AG08395 (cell line): Measurements from ENCODE around the gene CHST12.
"Not testable (repeated sequence)": the region's sequence is repeated elsewhere in the genome, so short reads cannot be mapped to it uniquely, and the experiment has no call there.

Source experiments
- DNase-seq: peaks from one replicate; pipeline ENCODE4 v3.0.0; 2012; ENCODE audit warnings: mixed read lengths, low spot score

CHST12 gene

DNA sequence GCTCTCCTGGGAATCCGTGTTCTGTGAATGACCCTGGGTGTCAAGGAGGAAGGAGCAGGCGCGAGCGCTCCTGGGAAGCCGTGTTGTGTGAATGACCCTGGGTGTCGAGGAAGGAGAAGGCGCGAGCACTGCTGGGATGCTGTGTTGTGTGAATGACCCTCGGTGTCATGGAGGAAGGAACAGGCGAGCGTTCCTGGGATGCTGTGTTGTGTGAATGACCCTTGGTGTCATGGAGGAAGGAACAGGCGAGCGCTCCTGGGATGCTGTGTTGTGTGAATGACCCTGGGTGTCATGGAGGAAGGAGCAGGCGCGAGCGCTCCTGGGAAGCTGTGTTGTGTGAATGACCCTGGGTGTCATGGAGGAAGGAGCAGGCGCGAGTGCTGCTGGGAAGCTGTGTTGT is 25.3 kb upstream of the CHST12 start:
- not testable (repeated sequence) for DNase-seq

DNA sequence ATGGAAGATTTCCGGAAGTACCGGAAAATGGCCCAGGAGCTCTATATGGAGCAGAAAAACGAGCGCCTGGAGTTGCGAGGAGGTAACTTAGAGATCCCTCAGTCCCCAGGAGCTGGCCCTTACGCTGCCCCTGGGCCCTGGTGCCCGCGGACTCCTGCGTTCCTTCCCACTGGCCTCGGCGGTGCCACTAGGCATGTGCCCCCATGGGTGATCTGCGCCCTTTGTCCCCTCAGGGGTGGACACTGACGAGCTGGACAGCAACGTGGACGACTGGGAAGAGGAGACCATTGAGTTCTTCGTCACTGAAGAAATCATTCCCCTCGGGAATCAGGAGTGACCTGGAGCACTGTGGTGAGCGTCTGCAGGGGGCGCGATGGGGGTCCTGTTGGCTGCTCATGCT is 24.2 kb upstream of the CHST12 start:
- no peak for DNase-seq

DNA sequence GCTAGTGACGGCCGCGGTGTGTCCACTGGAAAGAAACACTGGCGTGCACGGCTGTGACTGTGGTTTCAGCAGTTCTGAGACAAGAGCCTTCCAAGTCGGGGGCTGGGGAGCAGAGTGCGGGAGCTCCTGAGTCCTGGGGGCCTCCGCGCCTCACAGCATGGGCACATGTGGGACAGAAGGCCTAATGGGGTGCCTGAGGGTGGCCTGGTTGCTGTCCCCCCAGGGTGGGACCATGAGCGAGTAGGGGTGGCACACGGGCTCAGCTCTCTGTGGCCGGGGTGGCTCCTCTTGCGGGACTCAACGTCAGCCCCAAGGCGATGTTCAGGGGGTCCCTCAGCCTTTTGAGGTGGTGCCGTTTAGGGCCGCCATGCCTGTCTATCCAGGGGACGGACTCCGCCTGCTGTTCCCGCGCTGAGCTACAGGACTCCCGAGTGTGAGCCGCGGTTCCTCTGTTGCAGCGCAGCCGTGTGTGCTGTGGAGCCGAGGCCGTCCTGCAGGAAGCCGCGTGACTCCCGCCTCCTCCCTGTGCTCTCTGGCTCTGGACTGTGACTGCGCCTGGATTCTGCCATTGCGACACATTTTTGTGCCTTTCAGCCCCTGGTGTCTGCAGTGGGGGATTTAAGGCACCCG is 23.5 kb upstream of the CHST12 start:
- no peak for DNase-seq

DNA sequence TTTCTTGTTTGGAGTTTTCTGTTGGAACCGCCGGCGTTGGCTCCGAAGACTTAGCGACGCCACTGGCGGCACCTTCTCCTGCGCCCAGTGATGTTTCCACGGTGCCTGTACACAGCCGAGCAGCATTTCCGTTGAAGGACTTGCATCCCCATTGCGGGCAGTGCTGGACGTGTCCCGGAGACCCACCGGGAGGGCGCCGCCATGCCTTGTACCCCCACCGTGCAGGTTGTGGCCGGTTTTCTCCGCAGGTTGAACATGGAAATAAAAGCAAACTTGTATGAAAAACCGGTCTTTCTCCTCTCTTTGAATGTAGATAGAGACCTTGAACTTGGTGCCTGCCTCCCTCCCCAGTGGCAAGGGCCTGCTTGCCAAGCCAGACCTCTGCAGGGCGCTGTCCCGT is 22.9 kb upstream of the CHST12 start:
- DNase-seq = no peak

DNA sequence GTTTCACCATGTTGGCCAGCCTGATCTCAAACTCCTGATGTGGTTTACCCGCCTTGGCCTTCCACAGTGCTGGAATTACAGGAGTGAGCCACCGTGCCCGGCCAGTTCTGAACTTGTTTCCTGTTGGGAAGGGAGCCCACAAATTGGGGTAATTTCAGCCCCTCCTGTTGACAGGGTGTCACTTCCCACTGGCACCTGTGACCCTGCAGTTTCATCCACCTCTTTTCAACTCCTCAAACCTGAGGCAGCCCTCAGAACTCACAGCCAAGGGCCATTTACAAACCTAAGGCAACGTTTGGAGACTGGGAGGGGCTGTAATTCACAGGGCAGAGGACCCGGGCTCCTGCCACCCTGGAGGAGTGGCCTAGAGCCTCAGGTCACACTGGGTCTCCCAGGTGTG is 22.2 kb upstream of the CHST12 start:
- no peak for DNase-seq

DNA sequence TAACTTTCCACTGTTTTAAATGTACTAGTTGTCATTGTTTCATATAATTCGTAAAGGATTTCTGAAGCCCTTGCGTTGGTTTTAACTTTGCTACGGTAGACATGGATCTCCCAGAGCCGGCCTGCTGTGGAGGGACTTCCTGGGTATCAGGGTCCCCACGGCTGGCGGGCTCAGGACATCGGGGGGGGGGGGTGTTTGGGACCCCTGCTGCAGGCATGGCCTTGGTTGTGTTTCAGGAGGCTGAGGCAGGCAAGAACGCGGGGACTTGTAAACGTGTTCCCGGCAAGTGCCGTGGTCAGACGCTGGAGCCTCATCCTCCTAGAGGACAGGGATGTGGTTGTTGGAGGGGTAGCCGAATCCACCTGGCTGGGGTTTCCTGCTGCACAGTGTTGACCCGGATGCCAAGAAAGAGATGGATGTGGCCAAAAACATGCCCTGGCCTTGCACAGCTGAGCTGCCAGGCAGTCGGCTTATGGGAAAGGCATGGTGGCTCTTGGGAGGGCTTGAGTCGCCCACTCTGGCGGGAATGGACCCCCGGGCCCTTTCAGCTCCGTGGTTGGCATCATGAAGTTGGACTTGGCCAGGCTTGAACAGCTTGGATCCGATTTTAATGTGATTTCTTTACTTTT is 21.4 kb upstream of the CHST12 start:
- DNase-seq = no peak

DNA sequence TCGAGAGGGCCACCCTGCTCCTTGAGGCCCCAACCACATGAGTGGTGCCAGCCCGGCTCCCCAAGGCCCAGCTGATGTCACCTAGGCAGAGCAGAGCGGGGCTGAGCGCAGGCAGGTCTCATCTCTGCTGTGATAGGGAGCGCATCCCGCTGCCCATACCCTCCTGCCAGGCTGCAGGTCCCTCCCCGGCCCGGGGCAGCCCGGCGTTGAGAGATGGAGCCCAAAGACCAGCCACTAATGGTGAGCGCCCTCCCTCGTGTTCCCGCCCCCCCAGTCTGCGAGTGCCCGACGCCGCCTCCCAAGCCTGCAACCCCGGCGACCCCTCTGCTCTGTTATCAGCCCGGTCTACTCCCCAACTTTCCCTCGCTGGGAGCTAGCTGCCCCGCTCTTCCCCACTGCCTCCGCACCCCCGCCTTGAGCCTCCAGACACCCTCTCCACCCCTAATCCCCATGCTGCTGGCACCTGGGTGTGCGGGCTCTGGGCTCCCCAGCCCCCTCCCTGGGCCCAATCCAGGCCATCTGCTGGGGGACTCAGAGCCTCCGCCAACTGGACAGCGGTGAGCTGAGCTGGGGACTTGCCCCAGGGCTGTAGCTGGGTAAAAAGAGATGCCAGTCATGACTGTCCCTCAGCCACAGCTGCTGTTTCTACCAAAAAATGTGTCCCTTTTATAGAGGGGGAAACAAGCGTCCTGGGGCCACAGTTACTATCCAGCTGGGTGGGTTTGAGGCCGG is 19.7 kb upstream of the CHST12 start:
- no peak for DNase-seq

DNA sequence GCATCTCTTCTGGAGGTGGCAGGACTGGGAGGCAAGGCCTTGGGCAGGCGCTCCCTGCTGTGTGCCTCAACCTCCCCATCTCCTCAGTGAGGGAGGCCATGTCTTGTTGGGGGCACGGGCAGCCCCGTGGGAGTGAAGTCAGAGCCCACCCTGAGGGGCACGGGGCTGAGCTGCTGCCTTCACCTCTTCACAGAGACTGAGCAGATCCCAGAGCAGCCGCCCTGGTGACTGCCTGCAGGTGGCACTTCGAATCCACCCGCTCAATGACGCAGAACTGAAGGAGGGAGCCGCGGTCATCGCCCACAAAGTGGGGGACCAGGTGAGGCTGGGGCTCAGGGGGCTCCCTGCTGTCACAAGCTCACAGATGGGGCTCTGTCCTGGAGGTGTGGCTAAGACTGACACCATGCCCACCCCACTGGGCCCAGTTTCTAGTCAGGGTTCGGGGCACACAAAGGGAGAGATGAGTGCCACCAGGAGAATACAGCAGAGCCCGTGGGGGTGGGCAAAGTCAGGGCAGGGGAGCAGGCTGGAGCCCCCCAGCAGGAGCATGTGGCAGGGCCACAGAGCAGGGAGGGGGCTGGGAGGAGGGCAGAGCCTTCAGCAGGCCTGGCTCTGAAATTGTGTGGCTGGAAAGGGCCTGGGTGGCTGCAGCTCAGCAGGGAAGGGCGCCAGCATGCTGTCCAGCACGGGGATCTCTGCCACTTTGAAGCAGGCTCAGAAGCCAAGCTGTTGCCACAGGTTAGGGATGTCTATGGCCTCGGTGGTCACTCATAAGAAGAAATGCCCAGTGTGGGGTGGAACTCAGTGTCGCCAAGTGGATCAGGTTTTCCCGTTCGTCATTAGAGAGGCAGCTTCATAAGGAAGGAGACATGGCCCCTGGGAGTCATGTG is 18.8 kb upstream of the CHST12 start:
- no peak for DNase-seq

DNA sequence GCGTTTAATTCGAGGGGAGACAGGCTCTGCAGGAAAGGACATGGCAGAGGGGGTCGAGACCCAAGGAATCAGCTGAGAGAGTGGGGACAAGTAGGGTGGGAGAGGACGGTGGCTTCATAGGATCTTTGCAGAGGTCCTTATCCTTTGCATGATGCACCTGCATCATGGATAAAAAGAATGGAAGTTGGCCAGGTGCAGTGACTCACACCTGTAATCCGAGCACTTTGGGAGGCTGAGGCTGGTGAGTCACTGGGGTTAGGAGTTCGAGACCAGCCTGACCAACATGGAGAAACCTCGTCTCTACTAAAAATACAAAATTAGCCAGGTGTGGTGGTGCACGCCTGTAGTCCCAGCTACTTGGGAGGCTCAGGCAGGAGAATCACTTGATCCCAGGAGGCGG is 17.3 kb upstream of the CHST12 start:
- not testable (repeated sequence) for DNase-seq

DNA sequence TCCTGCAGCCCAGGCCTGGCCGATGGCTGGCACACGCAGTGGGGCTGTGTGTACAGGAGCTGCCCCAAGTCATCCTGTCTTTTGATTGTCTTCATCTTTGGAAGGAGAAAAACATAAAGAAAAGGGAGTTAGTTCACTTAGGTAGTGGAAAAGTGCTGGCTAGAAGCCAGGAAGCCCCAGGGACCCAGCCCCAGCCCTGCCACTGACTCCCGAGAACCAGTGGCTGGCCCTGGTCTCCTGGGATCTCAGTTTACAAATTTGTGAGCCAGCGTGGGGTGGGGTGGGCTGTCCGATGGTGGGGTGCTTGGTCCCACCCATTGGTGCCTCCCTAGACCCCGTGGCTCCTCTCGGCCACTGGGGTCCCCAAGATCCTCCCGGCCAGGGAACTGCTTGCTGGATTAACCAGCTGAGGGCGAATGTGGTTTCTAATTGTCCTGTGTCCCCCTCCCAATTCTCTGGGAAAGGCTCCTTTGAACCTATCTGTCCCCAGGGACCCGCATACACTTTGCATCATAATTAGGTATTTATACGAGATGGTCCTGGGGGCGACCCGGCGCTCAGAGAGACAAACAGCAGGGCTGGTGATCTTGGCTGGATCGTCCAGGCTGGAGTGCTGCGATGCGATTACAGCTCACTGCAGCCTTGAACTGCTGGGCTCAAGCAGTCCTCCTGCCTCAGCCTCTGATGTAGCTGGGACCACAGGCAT is 16.3 kb upstream of the CHST12 start:
- DNase-seq = no peak

DNA sequence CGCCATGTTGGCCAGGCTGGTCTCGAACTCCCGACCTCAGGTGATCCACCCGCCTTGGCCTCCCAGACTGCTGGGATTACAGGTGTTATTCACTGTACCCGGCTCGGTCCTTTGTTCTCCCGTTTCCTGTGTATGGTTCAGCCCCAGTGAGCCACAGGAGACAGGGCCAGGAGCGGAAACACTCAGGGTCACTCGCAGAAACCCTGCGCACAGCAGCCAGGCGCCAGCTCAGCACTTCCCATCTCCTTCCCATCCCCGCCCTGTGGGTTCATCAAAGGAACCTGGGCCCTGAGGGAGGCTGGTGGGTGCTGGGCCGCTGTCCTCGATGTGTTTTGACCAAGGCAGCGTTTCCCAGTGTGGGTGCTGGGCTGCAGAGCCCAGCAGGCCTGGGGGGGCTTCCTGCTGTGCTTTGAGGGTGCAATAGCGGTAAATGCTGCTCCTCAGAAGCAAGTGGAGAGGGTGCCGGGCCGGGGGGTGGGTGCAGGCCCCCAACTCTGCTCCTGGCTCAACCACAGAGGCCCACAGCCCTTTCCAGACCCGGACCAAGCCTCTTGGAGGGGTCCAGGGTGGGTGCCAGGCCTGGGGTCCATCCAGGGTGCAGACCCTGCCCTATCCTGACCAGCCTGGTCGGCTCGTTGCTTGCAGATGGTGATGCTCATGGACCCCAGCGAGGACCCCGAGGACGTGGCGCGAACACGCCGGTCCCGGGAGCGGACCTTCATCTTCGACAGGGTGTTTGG is 15.3 kb upstream of the CHST12 start:
- DNase-seq = no peak

DNA sequence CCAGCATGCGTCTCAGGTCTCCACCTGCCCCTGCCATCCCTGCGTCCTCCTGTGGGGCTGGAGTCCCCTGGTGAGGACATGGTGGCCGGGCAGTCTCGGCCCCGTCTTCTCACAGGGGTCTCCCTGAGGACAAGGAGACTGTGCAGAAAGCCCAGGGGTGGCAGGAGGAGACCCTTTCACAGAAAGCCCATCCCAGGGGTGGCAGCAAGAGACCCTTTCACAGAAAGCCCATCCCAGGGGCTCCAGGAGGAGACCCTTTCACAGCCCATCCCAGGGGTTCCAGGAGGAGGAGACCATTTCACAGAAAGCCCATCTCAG is 14.8 kb upstream of the CHST12 start:
- DNase-seq = no peak

DNA sequence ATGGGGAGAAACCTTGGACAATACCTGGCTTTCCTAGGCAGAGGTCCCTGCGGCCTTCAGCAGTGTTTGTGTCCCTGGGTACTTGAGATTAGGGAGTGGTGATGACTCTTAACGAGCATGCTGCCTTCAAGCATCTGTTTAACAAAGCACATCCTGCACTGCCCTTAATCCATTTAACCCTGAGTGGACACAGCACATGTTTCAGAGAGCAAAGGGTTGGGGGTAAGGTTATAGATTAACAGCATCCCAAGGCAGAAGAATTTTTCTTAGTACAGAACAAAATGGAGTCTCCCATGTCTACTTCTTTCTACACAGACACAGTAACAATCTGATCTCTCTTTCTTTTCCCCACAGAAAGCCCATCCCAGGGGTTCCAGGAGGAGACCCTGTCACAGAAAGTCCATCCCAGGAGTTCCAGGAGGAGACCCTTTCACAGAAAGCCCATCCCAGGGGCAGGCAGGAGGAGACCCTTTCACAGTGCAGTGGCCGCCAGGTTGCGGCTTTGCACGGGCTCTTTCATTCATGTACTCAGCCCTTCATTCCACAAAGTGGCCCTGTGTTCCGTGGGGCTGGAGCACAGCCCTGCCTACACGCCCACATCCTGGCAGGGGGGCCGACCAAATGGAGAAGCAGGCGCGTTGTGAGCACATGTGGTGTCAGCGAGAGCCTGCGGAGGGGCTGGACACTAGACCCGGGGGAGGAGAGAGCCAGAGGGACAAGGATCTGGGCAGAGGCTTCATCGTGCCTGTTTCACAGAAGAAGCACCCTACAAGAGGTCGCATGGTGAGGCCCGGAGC is 13.2 kb upstream of the CHST12 start:
- peak; percentile 58 for DNase-seq

DNA sequence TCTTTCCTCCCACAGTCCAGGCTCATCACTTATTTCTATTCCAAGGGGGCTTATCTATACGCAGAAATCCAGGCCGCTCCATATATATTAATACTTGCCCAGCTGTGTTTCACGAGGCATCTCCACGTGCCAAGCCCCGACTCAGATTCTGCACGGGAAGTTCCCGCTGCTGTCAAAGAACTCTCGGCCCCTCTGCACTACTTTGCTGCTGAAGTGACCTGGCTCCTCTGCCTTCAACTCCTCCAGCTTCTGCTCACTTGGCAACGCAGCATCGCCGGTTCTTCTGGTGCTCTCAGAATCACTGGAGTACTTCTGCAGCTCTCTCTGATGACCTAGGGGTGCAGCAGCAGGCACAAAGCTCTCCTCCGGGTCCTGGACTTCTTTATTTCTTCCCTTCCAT is 9.7 kb upstream of the CHST12 start:
- no peak for DNase-seq

DNA sequence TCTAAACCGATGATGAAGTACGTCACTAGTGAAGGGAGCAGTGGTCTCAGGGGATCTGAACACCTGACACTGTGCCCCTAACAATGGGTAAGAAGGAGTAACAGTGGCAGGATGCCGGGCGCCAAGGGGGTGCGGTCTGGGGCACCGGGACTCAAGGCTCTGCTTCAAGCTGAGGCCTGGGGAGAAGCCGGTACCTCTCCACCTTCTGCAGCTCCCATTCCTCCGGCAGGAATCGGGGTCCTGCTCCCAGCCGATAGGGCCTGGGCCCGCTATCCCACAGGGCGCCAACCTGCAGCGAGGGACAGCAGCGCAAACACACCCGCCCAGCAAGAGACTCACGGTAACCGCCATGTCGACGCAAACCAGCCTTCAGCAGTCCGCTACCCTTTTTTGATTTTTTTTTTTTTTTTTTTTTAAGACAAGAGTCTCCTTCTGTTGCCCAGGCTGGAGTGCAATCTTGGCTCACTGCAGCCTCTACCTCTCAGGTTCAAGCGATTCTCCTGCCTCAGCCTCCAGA is 8.8 kb upstream of the CHST12 start:
- no peak for DNase-seq

DNA sequence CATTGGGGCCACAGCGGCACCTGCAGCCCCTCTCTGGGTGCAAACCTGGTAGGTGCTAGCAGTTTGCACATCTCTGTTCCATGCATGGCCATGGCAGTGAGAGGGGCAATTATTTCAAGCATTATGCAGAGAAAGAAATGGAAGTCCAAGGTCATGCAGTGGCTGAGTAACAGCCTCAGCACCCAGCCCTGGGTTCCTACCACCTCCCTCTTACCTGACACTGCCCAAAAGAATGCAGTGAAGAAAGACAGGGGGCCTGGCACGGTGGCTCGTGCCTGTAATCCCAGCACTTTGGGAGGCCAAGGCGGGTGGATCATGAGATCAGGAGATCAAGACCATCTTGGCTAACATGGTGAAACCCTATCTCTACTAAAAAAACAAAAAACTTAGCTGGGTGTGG is 4.9 kb upstream of the CHST12 start:
- DNase-seq = no peak

DNA sequence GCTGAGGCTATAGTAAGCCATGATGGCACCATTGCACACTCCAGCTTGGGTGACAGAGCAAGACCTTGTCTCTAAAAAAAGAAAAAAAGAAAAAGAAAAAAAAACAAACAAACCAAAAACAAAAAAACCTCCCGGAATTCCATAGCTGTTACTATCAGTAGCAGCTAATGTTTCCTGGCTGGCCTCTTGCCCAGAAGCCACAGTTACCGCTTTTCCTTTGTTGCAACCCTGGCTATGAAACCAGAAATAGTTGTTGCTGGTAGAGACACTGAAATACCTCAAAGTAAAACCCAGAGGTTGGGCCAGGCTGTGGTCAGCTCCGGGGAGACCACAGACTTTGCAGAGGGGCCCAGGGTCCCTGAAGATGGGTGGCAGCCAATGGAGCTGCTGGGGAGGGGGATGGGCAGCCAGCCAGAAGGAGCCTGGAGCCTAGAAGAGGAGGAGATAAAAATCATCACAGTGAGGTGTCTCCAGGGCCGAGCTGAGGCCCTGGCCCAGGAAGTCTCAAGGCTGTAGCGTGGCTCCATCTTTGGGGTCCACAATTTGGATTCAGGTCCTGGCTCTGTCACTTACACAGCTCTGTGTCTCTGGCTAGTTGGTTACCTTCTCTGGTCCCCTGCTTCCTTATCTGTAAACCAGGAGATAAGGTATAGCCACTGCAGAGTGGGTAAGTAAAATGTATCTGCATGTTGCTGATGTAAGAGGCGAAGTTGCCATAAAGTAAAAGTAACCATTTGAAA is 3.4 kb upstream of the CHST12 start:
- peak; percentile 94 for DNase-seq

DNA sequence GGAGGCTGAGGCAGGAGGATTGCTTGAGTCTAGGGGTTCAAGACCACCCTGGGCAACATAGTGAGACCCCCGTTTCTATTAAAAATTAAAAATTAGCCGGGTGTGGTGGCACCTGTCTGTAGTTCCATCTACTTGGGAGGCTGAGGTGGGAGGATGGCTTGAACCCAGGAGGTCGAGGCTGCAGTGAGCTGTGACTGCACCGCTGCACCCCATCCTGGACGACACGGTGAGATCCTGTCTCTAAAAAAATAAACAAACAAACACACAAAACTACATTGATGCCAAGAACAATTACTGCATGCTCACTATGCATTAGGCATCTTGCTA is 761 bp upstream of the CHST12 start:
- no peak for DNase-seq

DNA sequence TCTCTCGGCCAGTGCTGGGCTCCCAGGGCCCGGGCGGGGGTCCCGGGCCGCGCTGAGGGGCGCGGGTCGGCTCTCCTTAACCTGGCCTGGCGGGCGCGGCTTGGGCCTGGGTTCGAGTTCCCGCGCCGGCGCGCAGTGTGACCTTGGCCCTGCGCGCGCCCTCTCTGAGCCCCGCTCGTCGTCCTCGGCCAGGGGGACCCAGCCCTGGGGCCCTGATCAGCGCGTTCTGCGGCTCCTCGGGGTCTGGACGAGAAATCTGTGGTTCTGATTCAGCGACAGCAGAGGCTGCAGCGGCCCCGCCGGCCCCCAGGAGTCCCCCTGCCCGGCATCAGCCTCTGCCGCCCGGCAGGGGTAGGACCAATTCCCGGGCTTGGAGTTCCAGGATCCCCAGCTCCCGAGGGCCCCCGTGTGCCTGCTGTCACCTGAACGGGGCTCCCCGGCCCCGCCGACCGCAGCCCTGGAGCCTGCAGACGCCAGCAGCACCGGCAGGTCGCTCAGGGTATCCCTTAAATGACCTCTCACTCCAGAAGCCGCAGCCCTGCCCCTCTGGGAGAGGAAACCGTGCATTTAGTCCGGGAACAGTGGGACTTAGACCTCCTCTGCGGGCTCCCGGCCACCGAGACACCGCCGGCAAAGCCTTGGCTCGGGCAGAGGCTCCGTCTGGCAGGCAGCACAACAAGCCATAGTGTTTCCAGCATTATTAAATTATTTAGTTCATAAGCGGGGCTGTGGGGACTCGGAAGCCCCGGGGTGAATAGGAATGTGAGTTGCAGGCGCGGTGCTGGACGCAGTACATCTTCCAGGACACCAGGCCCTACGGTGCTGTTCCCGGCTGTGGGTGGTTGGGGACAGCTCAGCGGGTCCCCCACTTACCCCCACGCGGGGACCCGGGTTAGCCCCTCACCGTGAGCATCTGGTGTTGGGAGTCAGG is 572 bp downstream of the CHST12 start:
- DNase-seq = peak; percentile 42
